ENCODE data around the gene TNXB. TPM values are rescaled to one million over a fixed set of nuclear protein-coding genes. Genes with fewer than 3 reads are reported as not detected.

The TNXB gene
- total and polyA plus RNA-seq, 9 of the 15 experiments (the other 6 are each of a cell fraction or from before 2014, with no cell fraction given) = 0.14 to 28.1 (median 12.4) TPM

GRCh38 chr6:32060966-32061655 lies 48.0 kb downstream of the TNXB start (continued):
- peak; percentile 41 to 56 (median 46); a peak in 5 of 6 replicates for TF ChIP-seq CTCF (IDR thresholded peaks at IDR 0.05 in 2 of 3, conservative IDR thresholded peaks at IDR 0.05 in 1 of 3; ENCODE audit: insufficient read depth in 2 of 3, low read depth in 1 of 3, low read length in 3 of 3)
- TF ChIP-seq, protein P1, sequence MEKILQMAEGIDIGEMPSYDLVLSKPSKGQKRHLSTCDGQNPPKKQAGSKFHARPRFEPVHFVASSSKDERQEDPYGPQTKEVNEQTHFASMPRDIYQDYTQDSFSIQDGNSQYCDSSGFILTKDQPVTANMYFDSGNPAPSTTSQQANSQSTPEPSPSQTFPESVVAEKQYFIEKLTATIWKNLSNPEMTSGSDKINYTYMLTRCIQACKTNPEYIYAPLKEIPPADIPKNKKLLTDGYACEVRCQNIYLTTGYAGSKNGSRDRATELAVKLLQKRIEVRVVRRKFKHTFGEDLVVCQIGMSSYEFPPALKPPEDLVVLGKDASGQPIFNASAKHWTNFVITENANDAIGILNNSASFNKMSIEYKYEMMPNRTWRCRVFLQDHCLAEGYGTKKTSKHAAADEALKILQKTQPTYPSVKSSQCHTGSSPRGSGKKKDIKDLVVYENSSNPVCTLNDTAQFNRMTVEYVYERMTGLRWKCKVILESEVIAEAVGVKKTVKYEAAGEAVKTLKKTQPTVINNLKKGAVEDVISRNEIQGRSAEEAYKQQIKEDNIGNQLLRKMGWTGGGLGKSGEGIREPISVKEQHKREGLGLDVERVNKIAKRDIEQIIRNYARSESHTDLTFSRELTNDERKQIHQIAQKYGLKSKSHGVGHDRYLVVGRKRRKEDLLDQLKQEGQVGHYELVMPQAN (IDR thresholded peaks at IDR 0.05; ENCODE audit: borderline replicate concordance) = no peak
- TF ChIP-seq, protein P2, sequence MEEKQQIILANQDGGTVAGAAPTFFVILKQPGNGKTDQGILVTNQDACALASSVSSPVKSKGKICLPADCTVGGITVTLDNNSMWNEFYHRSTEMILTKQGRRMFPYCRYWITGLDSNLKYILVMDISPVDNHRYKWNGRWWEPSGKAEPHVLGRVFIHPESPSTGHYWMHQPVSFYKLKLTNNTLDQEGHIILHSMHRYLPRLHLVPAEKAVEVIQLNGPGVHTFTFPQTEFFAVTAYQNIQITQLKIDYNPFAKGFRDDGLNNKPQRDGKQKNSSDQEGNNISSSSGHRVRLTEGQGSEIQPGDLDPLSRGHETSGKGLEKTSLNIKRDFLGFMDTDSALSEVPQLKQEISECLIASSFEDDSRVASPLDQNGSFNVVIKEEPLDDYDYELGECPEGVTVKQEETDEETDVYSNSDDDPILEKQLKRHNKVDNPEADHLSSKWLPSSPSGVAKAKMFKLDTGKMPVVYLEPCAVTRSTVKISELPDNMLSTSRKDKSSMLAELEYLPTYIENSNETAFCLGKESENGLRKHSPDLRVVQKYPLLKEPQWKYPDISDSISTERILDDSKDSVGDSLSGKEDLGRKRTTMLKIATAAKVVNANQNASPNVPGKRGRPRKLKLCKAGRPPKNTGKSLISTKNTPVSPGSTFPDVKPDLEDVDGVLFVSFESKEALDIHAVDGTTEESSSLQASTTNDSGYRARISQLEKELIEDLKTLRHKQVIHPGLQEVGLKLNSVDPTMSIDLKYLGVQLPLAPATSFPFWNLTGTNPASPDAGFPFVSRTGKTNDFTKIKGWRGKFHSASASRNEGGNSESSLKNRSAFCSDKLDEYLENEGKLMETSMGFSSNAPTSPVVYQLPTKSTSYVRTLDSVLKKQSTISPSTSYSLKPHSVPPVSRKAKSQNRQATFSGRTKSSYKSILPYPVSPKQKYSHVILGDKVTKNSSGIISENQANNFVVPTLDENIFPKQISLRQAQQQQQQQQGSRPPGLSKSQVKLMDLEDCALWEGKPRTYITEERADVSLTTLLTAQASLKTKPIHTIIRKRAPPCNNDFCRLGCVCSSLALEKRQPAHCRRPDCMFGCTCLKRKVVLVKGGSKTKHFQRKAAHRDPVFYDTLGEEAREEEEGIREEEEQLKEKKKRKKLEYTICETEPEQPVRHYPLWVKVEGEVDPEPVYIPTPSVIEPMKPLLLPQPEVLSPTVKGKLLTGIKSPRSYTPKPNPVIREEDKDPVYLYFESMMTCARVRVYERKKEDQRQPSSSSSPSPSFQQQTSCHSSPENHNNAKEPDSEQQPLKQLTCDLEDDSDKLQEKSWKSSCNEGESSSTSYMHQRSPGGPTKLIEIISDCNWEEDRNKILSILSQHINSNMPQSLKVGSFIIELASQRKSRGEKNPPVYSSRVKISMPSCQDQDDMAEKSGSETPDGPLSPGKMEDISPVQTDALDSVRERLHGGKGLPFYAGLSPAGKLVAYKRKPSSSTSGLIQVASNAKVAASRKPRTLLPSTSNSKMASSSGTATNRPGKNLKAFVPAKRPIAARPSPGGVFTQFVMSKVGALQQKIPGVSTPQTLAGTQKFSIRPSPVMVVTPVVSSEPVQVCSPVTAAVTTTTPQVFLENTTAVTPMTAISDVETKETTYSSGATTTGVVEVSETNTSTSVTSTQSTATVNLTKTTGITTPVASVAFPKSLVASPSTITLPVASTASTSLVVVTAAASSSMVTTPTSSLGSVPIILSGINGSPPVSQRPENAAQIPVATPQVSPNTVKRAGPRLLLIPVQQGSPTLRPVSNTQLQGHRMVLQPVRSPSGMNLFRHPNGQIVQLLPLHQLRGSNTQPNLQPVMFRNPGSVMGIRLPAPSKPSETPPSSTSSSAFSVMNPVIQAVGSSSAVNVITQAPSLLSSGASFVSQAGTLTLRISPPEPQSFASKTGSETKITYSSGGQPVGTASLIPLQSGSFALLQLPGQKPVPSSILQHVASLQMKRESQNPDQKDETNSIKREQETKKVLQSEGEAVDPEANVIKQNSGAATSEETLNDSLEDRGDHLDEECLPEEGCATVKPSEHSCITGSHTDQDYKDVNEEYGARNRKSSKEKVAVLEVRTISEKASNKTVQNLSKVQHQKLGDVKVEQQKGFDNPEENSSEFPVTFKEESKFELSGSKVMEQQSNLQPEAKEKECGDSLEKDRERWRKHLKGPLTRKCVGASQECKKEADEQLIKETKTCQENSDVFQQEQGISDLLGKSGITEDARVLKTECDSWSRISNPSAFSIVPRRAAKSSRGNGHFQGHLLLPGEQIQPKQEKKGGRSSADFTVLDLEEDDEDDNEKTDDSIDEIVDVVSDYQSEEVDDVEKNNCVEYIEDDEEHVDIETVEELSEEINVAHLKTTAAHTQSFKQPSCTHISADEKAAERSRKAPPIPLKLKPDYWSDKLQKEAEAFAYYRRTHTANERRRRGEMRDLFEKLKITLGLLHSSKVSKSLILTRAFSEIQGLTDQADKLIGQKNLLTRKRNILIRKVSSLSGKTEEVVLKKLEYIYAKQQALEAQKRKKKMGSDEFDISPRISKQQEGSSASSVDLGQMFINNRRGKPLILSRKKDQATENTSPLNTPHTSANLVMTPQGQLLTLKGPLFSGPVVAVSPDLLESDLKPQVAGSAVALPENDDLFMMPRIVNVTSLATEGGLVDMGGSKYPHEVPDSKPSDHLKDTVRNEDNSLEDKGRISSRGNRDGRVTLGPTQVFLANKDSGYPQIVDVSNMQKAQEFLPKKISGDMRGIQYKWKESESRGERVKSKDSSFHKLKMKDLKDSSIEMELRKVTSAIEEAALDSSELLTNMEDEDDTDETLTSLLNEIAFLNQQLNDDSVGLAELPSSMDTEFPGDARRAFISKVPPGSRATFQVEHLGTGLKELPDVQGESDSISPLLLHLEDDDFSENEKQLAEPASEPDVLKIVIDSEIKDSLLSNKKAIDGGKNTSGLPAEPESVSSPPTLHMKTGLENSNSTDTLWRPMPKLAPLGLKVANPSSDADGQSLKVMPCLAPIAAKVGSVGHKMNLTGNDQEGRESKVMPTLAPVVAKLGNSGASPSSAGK (IDR thresholded peaks at IDR 0.05) = 0 out of 2 replicates have a peak, but pooled peaks have one; percentile 7
- no peak for TF ChIP-seq ATF2 (CRISPR knock-in tag; IDR thresholded peaks at IDR 0.05)
- TF ChIP-seq RUNX1 (IDR thresholded peaks at IDR 0.05; ENCODE audit: low read depth) = no peak
- TF ChIP-seq, protein P3, sequence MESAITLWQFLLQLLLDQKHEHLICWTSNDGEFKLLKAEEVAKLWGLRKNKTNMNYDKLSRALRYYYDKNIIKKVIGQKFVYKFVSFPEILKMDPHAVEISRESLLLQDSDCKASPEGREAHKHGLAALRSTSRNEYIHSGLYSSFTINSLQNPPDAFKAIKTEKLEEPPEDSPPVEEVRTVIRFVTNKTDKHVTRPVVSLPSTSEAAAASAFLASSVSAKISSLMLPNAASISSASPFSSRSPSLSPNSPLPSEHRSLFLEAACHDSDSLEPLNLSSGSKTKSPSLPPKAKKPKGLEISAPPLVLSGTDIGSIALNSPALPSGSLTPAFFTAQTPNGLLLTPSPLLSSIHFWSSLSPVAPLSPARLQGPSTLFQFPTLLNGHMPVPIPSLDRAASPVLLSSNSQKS (CRISPR knock-in tag; IDR thresholded peaks at IDR 0.05) = no peak
- TF ChIP-seq ZNF224 (CRISPR knock-in tag; IDR thresholded peaks at IDR 0.05) = no peak
- TF ChIP-seq SP1 (CRISPR knock-in tag; IDR thresholded peaks at IDR 0.05) = no peak

Measured in K562 (cell line).